ENCODE results near the gene ATF6. TPM values are rescaled to one million over a fixed set of nuclear protein-coding genes. Genes with fewer than 3 reads are reported as not detected.

ATF6 gene
- total and polyA plus RNA-seq, 4 donors = 10.0 to 22.5 (median 13.4) TPM

- no peaks in the 10 kb centered on the region for H3K36me3 ChIP-seq (ENCODE audit: control insufficient read depth in 4 of 4, insufficient read depth in 3 of 4, low read depth in 1 of 4, low read length in 3 of 4)
- H3K4me3 ChIP-seq (ENCODE audit: low read depth in 1 of 3, low read length in 3 of 3) = no peak overlapping the region
- TF ChIP-seq NR2F2 (IDR thresholded peaks at IDR 0.05) (no peak), HNF4G (IDR thresholded peaks at IDR 0.05) (no peak), YY1 (IDR thresholded peaks at IDR 0.05) (no peak), CTCF (IDR thresholded peaks at IDR 0.05; ENCODE audit: low read depth, low read length, missing input control) (no peak), SP1 (IDR thresholded peaks at IDR 0.05) (no peak), FOXA2 (IDR thresholded peaks at IDR 0.05) (no peak), TAF1 (conservative IDR thresholded peaks at IDR 0.05) (no peak), GABPA (IDR thresholded peaks at IDR 0.05 in 1 of 2, conservative IDR thresholded peaks at IDR 0.05 in 1 of 2) (no peak), JUND (IDR thresholded peaks at IDR 0.05) (no peak), RXRA (IDR thresholded peaks at IDR 0.05) (no peak), MAX (IDR thresholded peaks at IDR 0.05) (no peak), ZBTB33 (IDR thresholded peaks at IDR 0.05) (no peak), ATF3 (IDR thresholded peaks at IDR 0.05) (no peak), REST (IDR thresholded peaks at IDR 0.05) (no peak)
- H3K9ac ChIP-seq (ENCODE audit: low read depth in 1 of 2, low read length in 2 of 2) = no peak overlapping the region
- 81% methylated on average over 8 of the region's 8 CpGs for WGBS
- no peak for DNase-seq (ENCODE audit: low spot score)
- H3K9me3 ChIP-seq (ENCODE audit: control insufficient read depth in 4 of 4, low read length in 3 of 4) = no peaks in the 10 kb centered on the region
- H3K27me3 ChIP-seq (ENCODE audit: control insufficient read depth in 4 of 4, insufficient read depth in 4 of 4, low read length in 3 of 4) = no peaks in the 10 kb centered on the region
- no peak overlapping the region for H3K27ac ChIP-seq (ENCODE audit: low read depth in 1 of 2, low read length in 2 of 2)
- no peaks in the 10 kb centered on the region for H3K4me1 ChIP-seq (ENCODE audit: control insufficient read depth in 4 of 4, insufficient read depth in 4 of 4, low read length in 3 of 4)
Observed at GRCh38 chr1:161718559-161719324, 47.4 kb upstream of the ATF6 start.

GRCh38 chr1:161719325-161719611 lies 46.9 kb upstream of the ATF6 start:
- no peak overlapping the region for H3K4me3 ChIP-seq (ENCODE audit: low read depth in 1 of 3, low read length in 3 of 3)
- 88% methylated on average over 1 of the region's 1 CpG for WGBS
- DNase-seq (ENCODE audit: low spot score) = no peak
- TF ChIP-seq TAF1 (conservative IDR thresholded peaks at IDR 0.05) (no peak), REST (IDR thresholded peaks at IDR 0.05) (no peak), GABPA (IDR thresholded peaks at IDR 0.05 in 1 of 2, conservative IDR thresholded peaks at IDR 0.05 in 1 of 2) (no peak), CTCF (IDR thresholded peaks at IDR 0.05; ENCODE audit: low read depth, low read length, missing input control) (no peak), YY1 (IDR thresholded peaks at IDR 0.05) (no peak), RXRA (IDR thresholded peaks at IDR 0.05) (no peak), FOXA1 (IDR thresholded peaks at IDR 0.05) (no peak), MAX (IDR thresholded peaks at IDR 0.05) (no peak), NR2F2 (IDR thresholded peaks at IDR 0.05) (no peak), SP1 (IDR thresholded peaks at IDR 0.05) (no peak), HNF4G (IDR thresholded peaks at IDR 0.05) (no peak)
- H3K9ac ChIP-seq (ENCODE audit: low read depth in 1 of 2, low read length in 2 of 2) = no peak overlapping the region
- H3K4me1 ChIP-seq (ENCODE audit: control insufficient read depth in 4 of 4, insufficient read depth in 4 of 4, low read length in 3 of 4) = no peaks in the 10 kb centered on the region
- no peaks in the 10 kb centered on the region for H3K36me3 ChIP-seq (ENCODE audit: control insufficient read depth in 4 of 4, insufficient read depth in 3 of 4, low read depth in 1 of 4, low read length in 3 of 4)
- no peaks in the 10 kb centered on the region for H3K9me3 ChIP-seq (ENCODE audit: control insufficient read depth in 4 of 4, low read length in 3 of 4)
- H3K27ac ChIP-seq (ENCODE audit: low read depth in 1 of 2, low read length in 2 of 2) = no peak overlapping the region
- H3K27me3 ChIP-seq (ENCODE audit: control insufficient read depth in 4 of 4, insufficient read depth in 4 of 4, low read length in 3 of 4) = no peaks in the 10 kb centered on the region

Measured in liver (tissue), 9 donors.